ENCODE measurements around the gene UBASH3B.

Gene UBASH3B

GRCh38 chr11:122697636-122698167 is 42.2 kb downstream of the UBASH3B start:
- Histone ChIP-seq H3K4me1 (ENCODE audit: low read length) (peaks cover 15% of the 10 kb centered on the region), H3K4me3 (ENCODE audit: low read length) (no peak overlapping the region), H3K27me3 (replicated peaks; ENCODE audit: insufficient read depth, low read length) (no peaks in the 10 kb centered on the region), H3F3A (ENCODE audit: insufficient read depth, low read length) (0 out of 2 replicates have a peak, but pooled peaks cover 2% of the 10 kb centered on the region), H3K36me3 (replicated peaks; ENCODE audit: insufficient read depth, low read length) (no peaks in the 10 kb centered on the region), H3K9ac (ENCODE audit: low read length) (no peak overlapping the region), H3K4me2 (ENCODE audit: low read depth, low read length) (peak overlapping the region; percentile 32; the same call in 1 of the 2 replicates), H3K79me2 (ENCODE audit: low read length) (no peaks in the 10 kb centered on the region), H2AFZ (ENCODE audit: low read length) (no peak overlapping the region), H4K20me1 (ENCODE audit: insufficient read depth, low read length) (no peaks in the 10 kb centered on the region), H3K9me2 (replicated peaks; ENCODE audit: insufficient read depth, low read length) (no peaks in the 10 kb centered on the region), H3K9me3 (replicated peaks; ENCODE audit: insufficient read depth, low read length) (no peaks in the 10 kb centered on the region), H3K27ac (ENCODE audit: low read length) (peak overlapping the region; percentile 2; the same call in 1 of the 2 replicates)
- TF ChIP-seq EZH2 (optimal IDR thresholded peaks at IDR 0.05; ENCODE audit: low read depth, low read length) (no peak), EZH2phosphoT487 (IDR thresholded peaks at IDR 0.05; ENCODE audit: low read length) (no peak)
- TF ChIP-seq, protein P1, sequence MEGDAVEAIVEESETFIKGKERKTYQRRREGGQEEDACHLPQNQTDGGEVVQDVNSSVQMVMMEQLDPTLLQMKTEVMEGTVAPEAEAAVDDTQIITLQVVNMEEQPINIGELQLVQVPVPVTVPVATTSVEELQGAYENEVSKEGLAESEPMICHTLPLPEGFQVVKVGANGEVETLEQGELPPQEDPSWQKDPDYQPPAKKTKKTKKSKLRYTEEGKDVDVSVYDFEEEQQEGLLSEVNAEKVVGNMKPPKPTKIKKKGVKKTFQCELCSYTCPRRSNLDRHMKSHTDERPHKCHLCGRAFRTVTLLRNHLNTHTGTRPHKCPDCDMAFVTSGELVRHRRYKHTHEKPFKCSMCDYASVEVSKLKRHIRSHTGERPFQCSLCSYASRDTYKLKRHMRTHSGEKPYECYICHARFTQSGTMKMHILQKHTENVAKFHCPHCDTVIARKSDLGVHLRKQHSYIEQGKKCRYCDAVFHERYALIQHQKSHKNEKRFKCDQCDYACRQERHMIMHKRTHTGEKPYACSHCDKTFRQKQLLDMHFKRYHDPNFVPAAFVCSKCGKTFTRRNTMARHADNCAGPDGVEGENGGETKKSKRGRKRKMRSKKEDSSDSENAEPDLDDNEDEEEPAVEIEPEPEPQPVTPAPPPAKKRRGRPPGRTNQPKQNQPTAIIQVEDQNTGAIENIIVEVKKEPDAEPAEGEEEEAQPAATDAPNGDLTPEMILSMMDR (IDR thresholded peaks at IDR 0.05; ENCODE audit: low read length), result no peak
- DNase-seq, result peak; percentile 45

- TF ChIP-seq EZH2 (optimal IDR thresholded peaks at IDR 0.05; ENCODE audit: low read depth, low read length), result no peak
- TF ChIP-seq, protein P1 (IDR thresholded peaks at IDR 0.05; ENCODE audit: low read length), result no peak
- TF ChIP-seq EZH2phosphoT487 (IDR thresholded peaks at IDR 0.05; ENCODE audit: low read length), result no peak
- H3K4me3 ChIP-seq (ENCODE audit: low read length), result no peak overlapping the region
- H3K27me3 ChIP-seq (replicated peaks; ENCODE audit: insufficient read depth, low read length), result no peaks in the 10 kb centered on the region
- H2AFZ ChIP-seq (ENCODE audit: low read length), result no peak overlapping the region
- H3K27ac ChIP-seq (ENCODE audit: low read length), result no peak overlapping the region
- H3K9me2 ChIP-seq (replicated peaks; ENCODE audit: insufficient read depth, low read length), result no peaks in the 10 kb centered on the region
- H3F3A ChIP-seq (ENCODE audit: insufficient read depth, low read length), result 0 out of 2 replicates have a peak, but pooled peaks cover 2% of the 10 kb centered on the region
- no peak overlapping the region for H3K9ac ChIP-seq (ENCODE audit: low read length)
- no peaks in the 10 kb centered on the region for H3K79me2 ChIP-seq (ENCODE audit: low read length)
- no peaks in the 10 kb centered on the region for H4K20me1 ChIP-seq (ENCODE audit: insufficient read depth, low read length)
- no peak for DNase-seq
- H3K36me3 ChIP-seq (replicated peaks; ENCODE audit: insufficient read depth, low read length), result no peaks in the 10 kb centered on the region
- H3K4me1 ChIP-seq (ENCODE audit: low read length), result peaks cover 15% of the 10 kb centered on the region
- 0 out of 2 replicates have a peak overlapping the region, but pooled peaks have one; percentile 32 for H3K4me2 ChIP-seq (ENCODE audit: low read depth, low read length)
- no peaks in the 10 kb centered on the region for H3K9me3 ChIP-seq (replicated peaks; ENCODE audit: insufficient read depth, low read length)
Observed at GRCh38 chr11:122698392-122698791, 42.9 kb downstream of the UBASH3B start.

GRCh38 chr11:122700666-122701065 is 45.1 kb downstream of the UBASH3B start:
- Histone ChIP-seq H3K4me3 (ENCODE audit: low read length) (no peak overlapping the region), H3K9ac (ENCODE audit: low read length) (no peak overlapping the region), H3F3A (ENCODE audit: insufficient read depth, low read length) (0 out of 2 replicates have a peak, but pooled peaks cover 2% of the 10 kb centered on the region), H3K9me2 (replicated peaks; ENCODE audit: insufficient read depth, low read length) (no peaks in the 10 kb centered on the region), H4K20me1 (ENCODE audit: insufficient read depth, low read length) (no peaks in the 10 kb centered on the region), H2AFZ (ENCODE audit: low read length) (no peak overlapping the region), H3K9me3 (replicated peaks; ENCODE audit: insufficient read depth, low read length) (no peaks in the 10 kb centered on the region), H3K27ac (ENCODE audit: low read length) (no peak overlapping the region), H3K4me1 (ENCODE audit: low read length) (peaks cover 15% of the 10 kb centered on the region), H3K4me2 (ENCODE audit: low read depth, low read length) (no peak overlapping the region), H3K79me2 (ENCODE audit: low read length) (no peaks in the 10 kb centered on the region), H3K27me3 (replicated peaks; ENCODE audit: insufficient read depth, low read length) (no peaks in the 10 kb centered on the region), H3K36me3 (replicated peaks; ENCODE audit: insufficient read depth, low read length) (no peaks in the 10 kb centered on the region)
- TF ChIP-seq, protein P1 (IDR thresholded peaks at IDR 0.05; ENCODE audit: low read length), result no peak
- TF ChIP-seq EZH2phosphoT487 (IDR thresholded peaks at IDR 0.05; ENCODE audit: low read length), result no peak
- TF ChIP-seq EZH2 (optimal IDR thresholded peaks at IDR 0.05; ENCODE audit: low read depth, low read length), result no peak
- DNase-seq, result no peak

All from MM.1S (cell line).